B cell (primary cell): ENCODE data around the gene NR5A1. TPM values are rescaled to one million over a fixed set of nuclear protein-coding genes. Genes with fewer than 3 reads are reported as not detected.

Experiments
- ATAC-seq: fragments of 200-7000 bp; cut with Tn5 transposase; one replicate; pipeline ENCODE4 v1.10.0; 2021; ENCODE audit warnings: low read depth, mild to moderate bottlenecking, moderate number of reproducible peaks, moderate library complexity
- CTCF ChIA-PET: fragments of 350-600 bp; sonication (Branson Sonifier 250); formaldehyde crosslinking; loops from one replicate; lab custom pipeline; 2021; ENCODE audit warnings: antibody characterized with exemption, inconsistent platforms; lab: Charles Lee
- POLR2A ChIA-PET: fragments of 350-600 bp; sonication (Branson Sonifier 250); formaldehyde crosslinking; loops from one replicate; lab custom pipeline; 2021; ENCODE audit warnings: antibody characterized with exemption; lab: Charles Lee
- DNase-seq: peaks from one replicate; pipeline ENCODE4 v3.0.0; 2013
- H2AFZ ChIP-seq: 2 replicates; pipeline ENCODE4 v1.6.1; 2012; ENCODE audit warnings: mild to moderate bottlenecking, low read depth, low read length; ENCODE audit not compliant: insufficient read depth, poor library complexity, severe bottlenecking
- H3K27ac ChIP-seq, 2 donors: 1 replicate in 1 of 2; 2 replicates in 1 of 2; pipeline ENCODE4 v1.5.1; 2012 to 2013; ENCODE audit warnings: low read length in 2 of 2, mild to moderate bottlenecking in 2 of 2, moderate library complexity in 1 of 2
- H3K27me3 ChIP-seq, 4 experiments: fragments of 200-600 bp in 1 of 4; sonication (generic) in 1 of 4; replicated peaks in 1 of 4; 1 replicate in 2 of 4; 2 replicates in 2 of 4; pipeline versions ENCODE4 v1.6.1 to v1.7.0; 2013 to 2016; ENCODE audit warnings: low read length in 3 of 4, mild to moderate bottlenecking in 2 of 4, mixed read lengths in 1 of 4, moderate library complexity in 1 of 4; ENCODE audit not compliant: insufficient read depth in 4 of 4, control insufficient read depth in 3 of 4; ENCODE audit errors: control extremely low read depth in 1 of 4
- H3K36me3 ChIP-seq, 2 experiments: replicated peaks in 1 of 2; 1 replicate in 1 of 2; 2 replicates in 1 of 2; pipeline versions ENCODE4 v1.6.1 to v1.7.1; 2013; ENCODE audit warnings: low read length in 1 of 2; ENCODE audit not compliant: insufficient read depth in 2 of 2, control insufficient read depth in 1 of 2; ENCODE audit errors: control extremely low read depth in 1 of 2, extremely low read depth in 1 of 2
- H3K4me1 ChIP-seq, 2 donors: fragments of 200-600 bp in 1 of 2; sonication (generic) in 1 of 2; 1 replicate in 1 of 2; 2 replicates in 1 of 2; pipeline versions ENCODE4 v1.5.1 to v1.6.1; 2013 to 2017; ENCODE audit warnings: low read length in 2 of 2; ENCODE audit not compliant: control insufficient read depth in 2 of 2, insufficient read depth in 2 of 2
- H3K4me2 ChIP-seq: replicated peaks from 2 replicates; pipeline ENCODE3; 2012; ENCODE audit warnings: mild to moderate bottlenecking, low read depth, low read length; ENCODE audit not compliant: poor library complexity, severe bottlenecking
- H3K4me3 ChIP-seq, 5 experiments: fragments of 200-600 bp in 1 of 5; sonication (generic) in 1 of 5; 1 replicate in 3 of 5; 2 replicates in 2 of 5; pipeline versions ENCODE4 v1.5.1 to v1.7.0; 2011 to 2016; ENCODE audit warnings: low read length in 4 of 5, mild to moderate bottlenecking in 4 of 5, low read depth in 2 of 5, control low read depth in 1 of 5, moderate library complexity in 1 of 5; ENCODE audit not compliant: insufficient read depth in 1 of 5; ENCODE audit errors: control extremely low read depth in 1 of 5, extremely low read depth in 1 of 5
- H3K79me2 ChIP-seq: fragments of 200-600 bp; sonication (generic); one replicate; pipeline ENCODE4 v1.6.0; 2016; ENCODE audit warnings: low read length; ENCODE audit not compliant: control insufficient read depth, insufficient read depth
- H3K9ac ChIP-seq: fragments of 200-600 bp; sonication (generic); 2 replicates; pipeline ENCODE4 v1.6.1; 2017; ENCODE audit warnings: mild to moderate bottlenecking, low read length, moderate library complexity
- H3K9me3 ChIP-seq, 3 donors: one replicate each; pipeline versions ENCODE4 v1.6.1 to v1.7.1; 2013; ENCODE audit warnings: low read length in 2 of 3; ENCODE audit not compliant: control insufficient read depth in 2 of 3, insufficient read depth in 1 of 3; ENCODE audit errors: control extremely low read depth in 1 of 3
- H4K20me1 ChIP-seq: 2 replicates; pipeline ENCODE4 v1.6.0; 2012; ENCODE audit warnings: mild to moderate bottlenecking, low read length; ENCODE audit not compliant: insufficient read depth, control insufficient read depth, poor library complexity, severe bottlenecking
- H3K27ac Mint-ChIP-seq: one replicate; pipeline ENCODE4 v1.8.0; 2021; ENCODE audit warnings: mixed read lengths
- H3K27me3 Mint-ChIP-seq: one replicate; pipeline ENCODE4 v1.8.0; 2021; ENCODE audit warnings: mixed read lengths
- H3K4me1 Mint-ChIP-seq: one replicate; pipeline ENCODE4 v1.8.0; 2021; ENCODE audit warnings: mixed read lengths
- H3K4me3 Mint-ChIP-seq: one replicate; pipeline ENCODE4 v1.8.0; 2021; ENCODE audit warnings: mixed read lengths
- H3K9me3 Mint-ChIP-seq: one replicate; pipeline ENCODE4 v1.8.0; 2022; ENCODE audit warnings: mixed read lengths; ENCODE audit not compliant: insufficient read depth
- EZH2 ChIP-seq: IDR thresholded peaks from 2 replicates; pipeline ENCODE4 v1.6.1; 2012; ENCODE audit warnings: borderline replicate concordance, low read depth, mild to moderate bottlenecking, moderate library complexity, low read length; ENCODE audit not compliant: insufficient read depth, poor library complexity, severe bottlenecking
- WGBS: methylation state at CpG from one replicate; pipeline ENCODE4 v1.1.5; 2013; ENCODE audit warnings: missing lambda C conversion rate; ENCODE audit not compliant: insufficient coverage; 5-methylcytosine and 5-hydroxymethylcytosine counted together
- intact Hi-C: fragments of 100-400 bp; cut with micrococcal nuclease; formaldehyde crosslinking; loops from one replicate; pipeline ENCODE4 v1.10.0; 2022
- polyA plus RNA-seq: library from polyadenylated mRNA; depleted of rRNA; stranded (reverse); fragments of >200 nt; gene quantifications from 2 replicates; pipeline ENCODE4 v1.2.3, GENCODE V29; 2012
- total RNA-seq, 2 donors: library from RNA; stranded (reverse); fragments of 120-200 nt in 1 of 2; gene quantifications; 1 replicate in 1 of 2; 2 replicates in 1 of 2; pipeline versions ENCODE4 v1.2.3 to v1.2.4, GENCODE V29; 2013 to 2022
- TF ChIP-seq, protein P1 (sequence below): fragments of 200-600 bp; IDR thresholded peaks from one replicate; pipeline ENCODE4 v1.8.0; 2022; ENCODE audit warnings: antibody characterized with exemption, mild to moderate bottlenecking

The NR5A1 gene
- total and polyA plus RNA-seq, 2 donors (not counting 1 experiment from before 2014, with no cell fraction given) = not detected

GRCh38 chr9:124447297-124447661 is 59.9 kb downstream of the NR5A1 start:
- H2AFZ ChIP-seq = no peak overlapping the region

DNA sequence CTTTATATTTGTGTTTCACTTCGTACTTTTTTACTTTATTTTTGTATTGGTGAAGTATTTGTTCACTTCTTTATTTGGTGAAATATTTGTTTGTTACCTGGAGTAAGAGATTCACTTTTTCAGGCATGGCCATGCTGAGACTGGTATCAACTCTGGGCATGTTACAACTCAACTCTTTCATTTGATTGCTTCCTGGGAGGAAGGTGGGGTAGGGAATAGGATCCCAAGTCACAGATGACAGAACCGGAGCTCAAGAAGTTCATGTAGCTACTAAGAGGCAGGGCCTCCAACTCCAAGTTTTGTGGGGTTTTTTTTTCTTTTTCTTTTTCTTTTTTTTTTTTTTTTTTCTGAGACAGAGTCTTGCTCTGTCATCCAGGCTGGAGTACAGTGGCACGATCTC is 63.0 kb downstream of the NR5A1 start:
- Mint-ChIP-seq H3K27me3 (peaks cover 50% of the 10 kb centered on the region), H3K4me3 (no peak overlapping the region), H3K4me1 (no peaks in the 10 kb centered on the region), H3K27ac (no peak overlapping the region), H3K9me3 (no peaks in the 10 kb centered on the region)
- ATAC-seq (no peak), DNase-seq (no peak)
- no peaks in the 10 kb centered on the region for H4K20me1 ChIP-seq
- peaks cover 0 to 16% (median 4%) of the 10 kb centered on the region in 3 donors for H3K9me3 ChIP-seq
- TF ChIP-seq EZH2 = no peak
- TF ChIP-seq, protein P1, sequence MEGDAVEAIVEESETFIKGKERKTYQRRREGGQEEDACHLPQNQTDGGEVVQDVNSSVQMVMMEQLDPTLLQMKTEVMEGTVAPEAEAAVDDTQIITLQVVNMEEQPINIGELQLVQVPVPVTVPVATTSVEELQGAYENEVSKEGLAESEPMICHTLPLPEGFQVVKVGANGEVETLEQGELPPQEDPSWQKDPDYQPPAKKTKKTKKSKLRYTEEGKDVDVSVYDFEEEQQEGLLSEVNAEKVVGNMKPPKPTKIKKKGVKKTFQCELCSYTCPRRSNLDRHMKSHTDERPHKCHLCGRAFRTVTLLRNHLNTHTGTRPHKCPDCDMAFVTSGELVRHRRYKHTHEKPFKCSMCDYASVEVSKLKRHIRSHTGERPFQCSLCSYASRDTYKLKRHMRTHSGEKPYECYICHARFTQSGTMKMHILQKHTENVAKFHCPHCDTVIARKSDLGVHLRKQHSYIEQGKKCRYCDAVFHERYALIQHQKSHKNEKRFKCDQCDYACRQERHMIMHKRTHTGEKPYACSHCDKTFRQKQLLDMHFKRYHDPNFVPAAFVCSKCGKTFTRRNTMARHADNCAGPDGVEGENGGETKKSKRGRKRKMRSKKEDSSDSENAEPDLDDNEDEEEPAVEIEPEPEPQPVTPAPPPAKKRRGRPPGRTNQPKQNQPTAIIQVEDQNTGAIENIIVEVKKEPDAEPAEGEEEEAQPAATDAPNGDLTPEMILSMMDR = no peak
- H3K79me2 ChIP-seq = no peaks in the 10 kb centered on the region
- no peak overlapping the region for H3K9ac ChIP-seq
- ChIA-PET POLR2A (no interaction called here), CTCF (no interaction called here)
- no peaks in the 10 kb centered on the region for H3K4me1 ChIP-seq
- WGBS = no CpG with 5 or more reads among the region's 3 CpGs
- no peak overlapping the region for H3K4me2 ChIP-seq
- no peak overlapping the region for H3K4me3 ChIP-seq
- no peak overlapping the region for H2AFZ ChIP-seq
- no peaks in the 10 kb centered on the region for H3K36me3 ChIP-seq
- intact Hi-C loops = no loop called here
- no peak overlapping the region for H3K27ac ChIP-seq
- peaks cover 0 to 21% (median 1%) of the 10 kb centered on the region in 4 experiments for H3K27me3 ChIP-seq

More at GRCh38 chr9:124447297-124447661, 59.9 kb downstream of the NR5A1 start:
- Histone ChIP-seq H3K9me3 (peaks cover 0 to 8% (median 1%) of the 10 kb centered on the region in 3 donors), H3K9ac (no peak overlapping the region), H3K27me3 (peaks cover 0 to 36% (median 12%) of the 10 kb centered on the region in 4 experiments), H3K4me1 (peaks cover 7 to 9% of the 10 kb centered on the region in 2 donors), H3K79me2 (no peaks in the 10 kb centered on the region), H3K4me3 (no peak overlapping the region), H3K36me3 (no peaks in the 10 kb centered on the region), H3K4me2 (no peak overlapping the region), H3K27ac (no peak overlapping the region), H4K20me1 (no peaks in the 10 kb centered on the region)
- ChIA-PET CTCF (interaction anchor here (0.8 to 1.2 kb wide), 2 partner anchors 8 to 30 kb away, joined by 3 read pairs; no protein-coding TSS in a partner anchor), POLR2A (no interaction called here)
- ATAC-seq (no peak), DNase-seq (no peak)
- no peak for TF ChIP-seq EZH2
- TF ChIP-seq, protein P1 = no peak
- WGBS = 74% methylated on average over 3 of the region's 4 CpGs
- peaks cover 2% of the 10 kb centered on the region for H3K4me1 Mint-ChIP-seq
- intact Hi-C loops = no loop called here
- peaks cover 52% of the 10 kb centered on the region for H3K27me3 Mint-ChIP-seq
- H3K4me3 Mint-ChIP-seq = no peak overlapping the region
- no peaks in the 10 kb centered on the region for H3K9me3 Mint-ChIP-seq
- H3K27ac Mint-ChIP-seq = no peak overlapping the region
